ENCODE results near the gene GLI3. TPM values are rescaled to one million over a fixed set of nuclear protein-coding genes. Genes with fewer than 3 reads are reported as not detected.

The GLI3 gene
- total RNA-seq, 2 experiments from 2014 or later = 0.28 to 0.36 TPM

DNA sequence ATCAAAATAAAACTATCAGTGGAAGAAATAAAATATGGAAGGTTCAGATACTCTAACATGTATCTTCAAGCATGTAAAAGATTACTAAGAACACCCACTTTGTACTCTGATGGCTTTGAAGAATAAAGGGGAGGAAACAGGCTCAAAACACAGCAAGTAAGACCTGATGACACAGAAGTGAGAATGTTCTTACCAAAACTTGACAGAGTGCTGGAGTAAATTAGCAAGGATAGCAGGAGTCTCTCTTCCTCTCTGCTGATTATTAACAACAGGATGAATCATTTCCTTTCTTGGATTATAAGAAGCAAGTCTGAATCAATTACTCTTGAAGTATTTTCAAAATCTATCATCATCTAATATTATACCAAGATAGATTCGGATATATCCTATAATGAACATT lies 47.5 kb downstream of the GLI3 start:
- CTCF ChIA-PET = no interaction called here
- Histone ChIP-seq H3K27me3 (ENCODE audit: control insufficient read depth in 1 of 2, insufficient read depth in 2 of 2, low read length in 2 of 2) (no peaks in the 10 kb centered on the region), H3K27ac (ENCODE audit: low read depth in 1 of 2, low read length in 2 of 2) (no peak overlapping the region), H3K4me3 (ENCODE audit: low read length) (no peak overlapping the region), H3K9me3 (ENCODE audit: control insufficient read depth in 1 of 2, insufficient read depth in 1 of 2, low read length in 2 of 2) (no peaks in the 10 kb centered on the region), H3K36me3 (ENCODE audit: insufficient read depth, low read length) (no peaks in the 10 kb centered on the region), H3K4me1 (ENCODE audit: insufficient read depth, low read length) (no peaks in the 10 kb centered on the region)
- ATAC-seq (ENCODE audit: poor library complexity) (no peak), DNase-seq (no peak)
- no peaks in the 10 kb centered on the region for H3K36me3 Mint-ChIP-seq (ENCODE audit: low read depth)
- peaks cover 12% of the 10 kb centered on the region for H3K4me1 Mint-ChIP-seq (ENCODE audit: low read depth)
- POLR2A ChIA-PET = no interaction called here
- TF ChIP-seq, protein P1, sequence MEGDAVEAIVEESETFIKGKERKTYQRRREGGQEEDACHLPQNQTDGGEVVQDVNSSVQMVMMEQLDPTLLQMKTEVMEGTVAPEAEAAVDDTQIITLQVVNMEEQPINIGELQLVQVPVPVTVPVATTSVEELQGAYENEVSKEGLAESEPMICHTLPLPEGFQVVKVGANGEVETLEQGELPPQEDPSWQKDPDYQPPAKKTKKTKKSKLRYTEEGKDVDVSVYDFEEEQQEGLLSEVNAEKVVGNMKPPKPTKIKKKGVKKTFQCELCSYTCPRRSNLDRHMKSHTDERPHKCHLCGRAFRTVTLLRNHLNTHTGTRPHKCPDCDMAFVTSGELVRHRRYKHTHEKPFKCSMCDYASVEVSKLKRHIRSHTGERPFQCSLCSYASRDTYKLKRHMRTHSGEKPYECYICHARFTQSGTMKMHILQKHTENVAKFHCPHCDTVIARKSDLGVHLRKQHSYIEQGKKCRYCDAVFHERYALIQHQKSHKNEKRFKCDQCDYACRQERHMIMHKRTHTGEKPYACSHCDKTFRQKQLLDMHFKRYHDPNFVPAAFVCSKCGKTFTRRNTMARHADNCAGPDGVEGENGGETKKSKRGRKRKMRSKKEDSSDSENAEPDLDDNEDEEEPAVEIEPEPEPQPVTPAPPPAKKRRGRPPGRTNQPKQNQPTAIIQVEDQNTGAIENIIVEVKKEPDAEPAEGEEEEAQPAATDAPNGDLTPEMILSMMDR (IDR thresholded peaks at IDR 0.05) = no peak
- H3K9me3 Mint-ChIP-seq = no peaks in the 10 kb centered on the region
- no peak overlapping the region for H3K27ac Mint-ChIP-seq
- H3K27me3 Mint-ChIP-seq = no peaks in the 10 kb centered on the region
- intact Hi-C loops (cut with DNase I, micrococcal nuclease) = no loop called here
- no peak overlapping the region for H3K4me3 Mint-ChIP-seq

DNA sequence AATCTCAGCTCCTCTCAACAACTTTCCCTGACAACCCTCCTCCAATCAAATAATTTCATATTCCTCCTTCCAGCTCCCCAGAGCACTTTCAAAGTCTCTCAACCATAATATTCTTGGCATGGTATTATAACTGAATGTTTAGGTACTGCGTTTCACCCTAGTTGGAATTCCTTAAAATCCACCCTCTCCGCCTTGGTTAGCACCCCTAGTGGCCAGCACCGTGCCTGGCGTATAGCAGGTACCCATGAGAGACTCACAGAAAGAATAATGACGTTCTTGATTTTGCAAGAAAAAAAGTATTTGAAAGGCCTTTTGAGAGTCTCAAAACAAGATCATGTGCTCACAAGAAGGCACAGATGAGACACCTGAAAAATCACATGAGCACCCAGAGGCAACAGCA lies 50.9 kb downstream of the GLI3 start:
- no peaks in the 10 kb centered on the region for H3K9me3 Mint-ChIP-seq

DNA sequence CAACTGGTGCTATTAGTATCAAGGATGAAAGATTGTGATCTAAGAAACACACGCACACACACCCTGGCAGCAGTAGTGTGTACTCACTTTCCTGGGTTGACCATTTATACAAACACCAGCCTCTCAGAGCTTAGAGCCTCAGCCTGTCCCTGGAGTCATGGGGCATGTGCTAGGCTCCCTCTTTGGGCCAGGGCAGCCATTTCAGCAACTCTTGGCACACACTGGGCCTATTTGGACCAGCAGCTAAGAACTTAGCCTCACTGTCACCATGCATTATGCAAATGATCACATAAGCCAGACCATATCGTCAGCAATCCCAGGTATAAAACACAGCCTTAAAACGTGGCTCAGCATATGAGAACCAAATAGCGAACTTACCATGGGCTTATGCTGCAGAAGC lies 51.3 kb downstream of the GLI3 start:
- no peak for DNase-seq
- H3K4me3 ChIP-seq (ENCODE audit: low read length) = no peak overlapping the region
- H3K4me3 Mint-ChIP-seq = no peak overlapping the region
- H3K27me3 ChIP-seq (ENCODE audit: control insufficient read depth in 1 of 2, insufficient read depth in 2 of 2, low read length in 2 of 2) = no peaks in the 10 kb centered on the region
- CTCF ChIA-PET = no interaction called here
- TF ChIP-seq, protein P1 (IDR thresholded peaks at IDR 0.05) = no peak
- no peaks in the 10 kb centered on the region for H3K4me1 Mint-ChIP-seq (ENCODE audit: low read depth)
- no peak overlapping the region for H3K27ac Mint-ChIP-seq
- peaks cover 3% of the 10 kb centered on the region for H3K27me3 Mint-ChIP-seq
- no peaks in the 10 kb centered on the region for H3K36me3 ChIP-seq (ENCODE audit: insufficient read depth, low read length)
- no peaks in the 10 kb centered on the region for H3K9me3 Mint-ChIP-seq
- H3K27ac ChIP-seq (ENCODE audit: low read depth in 1 of 2, low read length in 2 of 2) = no peak overlapping the region
- no peaks in the 10 kb centered on the region for H3K4me1 ChIP-seq (ENCODE audit: insufficient read depth, low read length)
- no peaks in the 10 kb centered on the region for H3K36me3 Mint-ChIP-seq (ENCODE audit: low read depth)
- H3K9me3 ChIP-seq (ENCODE audit: control insufficient read depth in 1 of 2, insufficient read depth in 1 of 2, low read length in 2 of 2) = peaks cover 0 to 3% of the 10 kb centered on the region in 2 experiments
- POLR2A ChIA-PET = no interaction called here
- intact Hi-C loops (cut with DNase I, micrococcal nuclease) = no loop called here
- no peak for ATAC-seq (ENCODE audit: poor library complexity)

More for the DNA sequence above, 50.9 kb downstream of the GLI3 start:
- H3K4me3 Mint-ChIP-seq = no peak overlapping the region
- H3K27me3 Mint-ChIP-seq = peaks cover 3% of the 10 kb centered on the region
- TF ChIP-seq, protein P1 (IDR thresholded peaks at IDR 0.05) = no peak
- Histone ChIP-seq H3K36me3 (ENCODE audit: insufficient read depth, low read length) (no peaks in the 10 kb centered on the region), H3K27me3 (ENCODE audit: control insufficient read depth in 1 of 2, insufficient read depth in 2 of 2, low read length in 2 of 2) (no peaks in the 10 kb centered on the region), H3K4me3 (ENCODE audit: low read length) (no peak overlapping the region), H3K9me3 (ENCODE audit: control insufficient read depth in 1 of 2, insufficient read depth in 1 of 2, low read length in 2 of 2) (peaks cover 0 to 3% of the 10 kb centered on the region in 2 experiments), H3K27ac (ENCODE audit: low read depth in 1 of 2, low read length in 2 of 2) (no peak overlapping the region), H3K4me1 (ENCODE audit: insufficient read depth, low read length) (no peaks in the 10 kb centered on the region)
- no peaks in the 10 kb centered on the region for H3K36me3 Mint-ChIP-seq (ENCODE audit: low read depth)
- intact Hi-C loops (cut with DNase I, micrococcal nuclease) = no loop called here
- ChIA-PET CTCF (no interaction called here), POLR2A (no interaction called here)
- DNase-seq (no peak), ATAC-seq (ENCODE audit: poor library complexity) (no peak)
- H3K27ac Mint-ChIP-seq = no peak overlapping the region
- H3K4me1 Mint-ChIP-seq (ENCODE audit: low read depth) = no peaks in the 10 kb centered on the region
